Endometrium (tissue), 2 donors: ENCODE data around the gene GBA2.

Experiments
- FAIRE-seq: peaks from 2 replicates; lab custom pipeline; 2012; peaks lifted over from hg19 to GRCh38; lab: Jason Lieb, UNC
- donor health status: control.
- donor health status: control.

Gene GBA2

DNA sequence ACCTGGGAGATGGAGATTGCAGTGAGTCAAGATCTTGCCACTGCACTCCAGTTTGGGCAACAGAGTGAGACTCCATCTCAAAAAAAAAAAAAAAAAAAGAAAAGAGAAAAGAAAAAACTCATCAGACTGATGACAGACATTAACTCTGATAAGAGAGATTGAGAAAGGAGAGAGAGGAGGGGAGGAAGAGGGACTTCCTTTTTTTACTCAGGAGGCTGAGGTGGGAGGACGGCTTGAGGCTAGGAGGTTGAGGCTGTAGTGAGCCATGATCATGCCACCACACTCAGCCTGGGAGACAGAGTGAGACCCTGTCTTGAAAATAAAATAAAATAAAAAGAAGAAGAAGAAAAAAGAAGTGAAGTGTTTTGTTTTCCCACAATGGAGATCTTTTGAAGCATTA lies 14.8 kb upstream of the GBA2 start:
- FAIRE-seq: no peak

- no peak for FAIRE-seq
Measured at GRCh38 chr9:35763181-35763580, 14.2 kb upstream of the GBA2 start.

GRCh38 chr9:35760651-35761050 lies 11.6 kb upstream of the GBA2 start:
- FAIRE-seq: no peak

GRCh38 chr9:35759795-35760194 lies 10.8 kb upstream of the GBA2 start:
- FAIRE-seq: no peak

DNA sequence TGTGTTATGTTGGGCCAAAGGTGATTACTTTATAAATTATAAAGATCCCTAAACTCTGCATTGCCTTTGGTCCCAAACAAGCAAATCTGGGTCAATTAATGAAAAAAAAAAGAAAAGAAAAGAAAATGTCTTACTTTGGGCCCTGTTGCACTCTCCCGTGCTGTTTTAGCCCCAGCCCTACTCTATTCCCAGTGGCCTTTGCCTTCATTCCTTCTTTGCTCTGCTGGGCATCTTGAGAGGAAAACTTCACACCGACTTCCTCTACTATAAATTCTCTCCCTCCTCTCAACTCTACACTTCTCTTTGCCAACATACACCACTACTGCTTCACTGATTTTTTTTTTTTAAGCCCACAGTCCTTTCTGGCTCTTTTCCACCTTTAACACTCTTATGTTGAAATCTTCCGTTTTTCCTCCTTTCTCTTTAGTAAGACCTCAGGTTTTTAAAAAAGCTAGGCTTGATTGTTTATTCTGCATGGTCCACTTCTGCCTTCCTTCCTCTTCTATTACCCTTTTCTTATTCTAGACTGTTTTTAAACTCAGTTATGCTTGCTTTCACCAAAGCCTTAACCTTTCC lies 9.5 kb upstream of the GBA2 start:
- no peak for FAIRE-seq

GRCh38 chr9:35757892-35758275 lies 8.9 kb upstream of the GBA2 start:
- no peak for FAIRE-seq

- FAIRE-seq: no peak
Measured at GRCh38 chr9:35757226-35757891, 8.3 kb upstream of the GBA2 start.

- FAIRE-seq: no peak
Measured at GRCh38 chr9:35756275-35757225, 7.5 kb upstream of the GBA2 start.

GRCh38 chr9:35755071-35755470 lies 6.0 kb upstream of the GBA2 start:
- FAIRE-seq: no peak

- FAIRE-seq: no peak
Measured at GRCh38 chr9:35754264-35754663, 5.2 kb upstream of the GBA2 start, which contains the start of gene MSMP. MSMP (minus strand) TSS chr9:35754276; CDS start chr9:35754129, 147 bp downstream.

GRCh38 chr9:35753466-35753865 lies 4.4 kb upstream of the GBA2 start:
- no peak for FAIRE-seq

GRCh38 chr9:35750256-35750531 lies 1.2 kb upstream of the GBA2 start:
- no peak for FAIRE-seq

GRCh38 chr9:35749515-35750255 lies 657 bp upstream of the GBA2 start:
- FAIRE-seq: no peak

DNA sequence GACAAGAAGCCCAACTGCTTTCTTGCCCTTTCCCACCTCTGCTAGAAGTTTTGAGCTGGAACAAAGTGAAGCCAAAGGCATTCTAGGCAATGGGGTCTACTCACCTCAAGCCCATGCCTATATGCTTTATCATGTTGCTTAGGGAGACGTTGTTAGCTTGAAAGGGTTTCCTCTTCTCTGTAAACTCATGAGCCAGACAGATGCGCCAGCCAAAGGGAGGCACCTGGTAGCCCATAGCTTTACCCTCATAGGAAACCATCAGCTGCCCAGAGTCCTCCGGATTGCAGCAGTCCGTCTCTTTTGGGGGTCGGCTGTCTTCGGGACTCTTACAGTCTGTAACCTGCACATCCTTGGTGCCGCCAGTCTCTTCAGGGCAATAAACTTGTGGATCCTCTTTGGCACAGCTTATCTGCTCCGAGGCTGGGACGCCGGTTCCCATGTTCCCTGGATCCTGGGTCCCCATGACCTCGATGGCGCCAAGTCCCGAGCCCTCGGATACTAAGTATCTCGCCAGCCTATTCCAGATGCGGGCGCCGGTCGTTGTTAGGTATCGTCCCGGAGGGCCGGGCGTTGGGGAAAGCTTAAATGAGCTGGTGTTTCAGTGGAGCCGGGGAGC lies 678 bp downstream of the GBA2 start:
- FAIRE-seq: no peak

GRCh38 chr9:35746583-35746982 lies 2.4 kb downstream of the GBA2 start:
- FAIRE-seq: no peak

DNA sequence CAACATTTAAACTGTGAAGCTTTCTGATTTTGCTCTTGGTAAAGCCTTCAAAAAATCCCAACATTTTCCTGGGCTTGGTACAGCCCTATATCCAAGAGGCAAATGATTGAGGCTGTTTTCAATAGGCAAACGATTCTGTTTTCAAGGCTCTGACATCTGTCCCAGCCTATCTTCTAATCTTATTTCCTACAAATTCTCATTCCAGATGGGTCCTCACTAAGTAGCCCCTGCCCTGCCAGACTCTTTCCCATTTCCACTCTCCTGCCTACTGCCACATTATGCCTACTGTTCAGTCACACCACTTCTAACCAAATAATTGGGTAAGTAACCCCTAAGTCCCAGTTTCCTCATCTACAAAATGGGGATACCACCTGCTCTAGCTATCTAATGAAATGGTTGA lies 3.5 kb downstream of the GBA2 start:
- FAIRE-seq: no peak

DNA sequence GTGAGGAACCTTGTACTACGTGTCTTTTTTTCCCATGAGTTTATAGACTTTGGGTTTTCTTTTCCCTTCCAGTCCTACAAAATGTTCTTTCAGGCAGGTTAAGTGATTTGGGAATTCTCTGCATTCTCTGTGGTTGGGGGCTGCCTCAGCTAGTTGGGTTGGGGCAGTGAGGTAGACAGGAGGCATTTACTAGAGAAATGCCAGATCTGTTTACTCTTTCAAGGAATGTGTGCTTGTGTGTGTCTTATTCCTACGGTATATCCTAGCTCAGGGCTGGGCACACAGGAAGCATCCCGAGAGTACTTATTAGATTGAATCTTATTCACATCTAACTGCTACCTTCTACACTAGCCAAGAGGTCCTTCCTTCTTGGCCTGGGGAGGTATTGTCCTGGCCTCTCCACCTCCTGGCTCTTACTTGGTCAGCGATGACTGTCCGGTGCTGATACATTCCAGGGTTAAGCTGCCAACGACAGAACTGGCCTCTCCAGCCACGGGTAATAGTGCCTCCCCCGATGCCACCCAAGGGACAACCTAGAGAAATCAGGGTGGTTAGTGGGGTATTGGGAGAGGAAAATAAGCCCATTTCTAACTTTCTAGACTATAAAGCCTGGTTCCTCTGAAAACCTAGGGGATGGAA lies 5.0 kb downstream of the GBA2 start:
- FAIRE-seq: no peak

DNA sequence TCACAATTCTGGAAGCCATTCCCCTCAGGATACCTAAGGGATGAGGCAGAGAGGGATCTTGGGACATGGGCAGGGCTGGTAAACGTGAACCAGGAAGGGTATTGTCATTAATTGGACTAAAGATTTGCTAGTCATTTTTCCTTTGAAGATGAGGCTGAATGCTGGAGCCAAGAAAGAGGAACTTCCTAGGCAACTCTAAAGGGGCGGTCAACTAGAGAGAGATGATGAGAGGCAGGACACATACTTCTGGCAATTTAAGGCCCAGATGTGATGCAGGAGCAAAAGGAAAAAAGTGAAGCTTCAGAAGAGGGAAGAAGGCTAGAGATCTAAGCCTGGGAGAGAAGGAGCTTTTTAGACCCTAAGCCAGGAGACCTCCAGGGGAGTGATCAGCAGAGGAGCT lies 5.6 kb downstream of the GBA2 start:
- no peak for FAIRE-seq

- no peak for FAIRE-seq
Measured at GRCh38 chr9:35741740-35742139, 7.3 kb downstream of the GBA2 start.

- no peak for FAIRE-seq
Measured at GRCh38 chr9:35740243-35740642, 8.8 kb downstream of the GBA2 start.

DNA sequence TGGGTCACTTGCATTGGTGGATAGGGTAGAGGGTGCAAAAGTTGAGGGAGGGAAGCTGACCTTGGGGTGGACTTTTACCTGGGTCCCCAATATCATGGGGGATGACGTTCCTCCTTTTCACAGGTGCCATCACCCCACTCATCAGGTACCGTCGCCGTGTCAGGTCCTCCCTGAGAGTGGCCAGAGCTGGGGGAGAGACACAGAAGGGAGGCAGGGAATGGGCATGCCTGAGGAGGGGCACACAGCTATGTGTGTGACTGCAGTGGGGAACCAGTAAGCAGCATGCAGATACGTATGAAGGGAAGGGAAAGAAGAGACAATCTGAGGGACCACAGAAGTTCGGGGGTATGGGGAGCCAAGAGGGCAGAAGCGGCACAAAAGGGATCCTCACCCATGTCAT lies 10.1 kb downstream of the GBA2 start:
- FAIRE-seq: no peak

GRCh38 chr9:35738186-35738585 lies 10.8 kb downstream of the GBA2 start:
- no peak for FAIRE-seq
